OCI-M2 (cell line): Measurements from ENCODE around the gene NOC2L.

Experiments used
- DNase-seq: peaks from one replicate; lab custom pipeline; 2025; ENCODE audit not compliant: unreplicated experiment; lab: John Stamatoyannopoulos, UW

NOC2L gene

DNA sequence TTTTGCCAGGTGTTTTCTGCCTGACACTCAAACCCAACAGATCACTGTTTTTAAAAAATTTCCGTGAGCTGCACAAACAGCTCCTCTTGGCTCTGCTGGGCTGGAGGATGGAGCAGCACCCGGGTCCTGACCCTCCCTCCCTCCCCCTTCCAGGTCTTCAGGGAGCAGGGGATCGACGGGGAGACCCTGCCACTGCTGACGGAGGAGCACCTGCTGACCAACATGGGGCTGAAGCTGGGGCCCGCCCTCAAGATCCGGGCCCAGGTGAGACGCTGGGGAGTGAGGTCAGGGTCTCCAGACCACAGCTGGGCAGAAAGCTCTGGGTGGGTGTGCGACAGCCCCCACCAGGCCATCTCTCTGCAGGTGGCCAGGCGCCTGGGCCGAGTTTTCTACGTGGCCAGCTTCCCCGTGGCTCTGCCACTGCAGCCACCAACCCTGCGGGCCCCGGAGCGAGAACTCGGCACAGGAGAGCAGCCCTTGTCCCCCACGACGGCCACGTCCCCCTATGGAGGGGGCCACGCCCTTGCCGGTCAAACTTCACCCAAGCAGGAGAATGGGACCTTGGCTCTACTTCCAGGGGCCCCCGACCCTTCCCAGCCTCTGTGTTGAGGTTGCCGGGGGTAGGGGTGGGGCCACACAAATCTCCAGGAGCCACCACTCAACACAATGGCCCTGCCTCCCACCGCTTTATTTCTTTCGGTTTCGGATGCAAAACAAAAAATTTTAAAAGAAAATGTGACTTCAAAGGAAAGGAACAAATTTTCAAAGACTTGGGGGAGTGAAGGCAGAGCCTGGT, 15.3 kb downstream of the NOC2L start:
- DNase-seq: no peak

DNA sequence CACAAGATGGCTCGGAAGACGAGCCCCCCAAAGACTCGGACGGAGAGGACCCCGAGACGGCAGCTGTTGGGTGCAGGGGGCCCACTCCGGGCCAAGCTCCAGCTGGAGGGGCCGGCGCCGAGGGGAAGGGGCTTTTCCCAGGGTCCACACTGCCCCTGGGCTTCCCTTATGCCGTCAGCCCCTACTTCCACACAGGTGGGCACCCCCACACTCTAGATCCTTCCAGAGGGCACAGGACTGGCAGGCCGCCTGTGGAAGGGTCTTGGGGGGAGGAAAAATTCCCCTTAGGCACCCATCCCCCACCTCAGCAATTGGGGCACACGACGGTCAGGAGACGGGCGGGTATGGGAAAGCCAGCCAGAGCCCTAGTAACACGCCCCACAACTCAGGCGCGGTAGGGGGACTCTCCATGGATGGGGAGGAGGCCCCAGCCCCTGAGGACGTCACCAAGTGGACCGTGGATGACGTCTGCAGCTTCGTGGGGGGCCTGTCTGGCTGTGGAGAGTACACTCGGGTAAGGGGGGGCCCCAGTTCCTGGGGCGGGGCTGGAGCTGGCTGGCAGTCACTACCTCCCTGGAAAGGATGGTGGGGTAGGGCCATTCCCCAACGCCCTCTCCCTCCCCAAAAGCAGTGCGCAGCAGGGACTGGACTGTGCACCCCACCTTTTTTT, 16.1 kb downstream of the NOC2L start:
- no peak for DNase-seq

DNA sequence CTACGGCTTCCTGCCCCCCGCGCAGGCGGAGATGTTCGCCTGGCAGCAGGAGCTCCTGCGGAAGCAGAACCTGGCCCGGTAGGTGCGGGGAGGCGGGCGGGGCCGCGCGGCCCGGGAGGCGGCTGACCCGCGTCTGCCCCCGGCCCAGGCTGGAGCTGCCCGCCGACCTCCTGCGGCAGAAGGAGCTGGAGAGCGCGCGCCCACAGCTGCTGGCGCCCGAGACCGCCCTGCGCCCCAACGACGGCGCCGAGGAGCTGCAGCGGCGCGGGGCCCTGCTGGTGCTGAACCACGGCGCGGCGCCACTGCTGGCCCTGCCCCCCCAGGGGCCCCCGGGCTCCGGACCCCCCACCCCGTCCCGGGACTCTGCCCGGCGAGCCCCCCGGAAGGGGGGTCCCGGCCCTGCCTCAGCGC, 16.6 kb downstream of the NOC2L start:
- no peak for DNase-seq

DNA sequence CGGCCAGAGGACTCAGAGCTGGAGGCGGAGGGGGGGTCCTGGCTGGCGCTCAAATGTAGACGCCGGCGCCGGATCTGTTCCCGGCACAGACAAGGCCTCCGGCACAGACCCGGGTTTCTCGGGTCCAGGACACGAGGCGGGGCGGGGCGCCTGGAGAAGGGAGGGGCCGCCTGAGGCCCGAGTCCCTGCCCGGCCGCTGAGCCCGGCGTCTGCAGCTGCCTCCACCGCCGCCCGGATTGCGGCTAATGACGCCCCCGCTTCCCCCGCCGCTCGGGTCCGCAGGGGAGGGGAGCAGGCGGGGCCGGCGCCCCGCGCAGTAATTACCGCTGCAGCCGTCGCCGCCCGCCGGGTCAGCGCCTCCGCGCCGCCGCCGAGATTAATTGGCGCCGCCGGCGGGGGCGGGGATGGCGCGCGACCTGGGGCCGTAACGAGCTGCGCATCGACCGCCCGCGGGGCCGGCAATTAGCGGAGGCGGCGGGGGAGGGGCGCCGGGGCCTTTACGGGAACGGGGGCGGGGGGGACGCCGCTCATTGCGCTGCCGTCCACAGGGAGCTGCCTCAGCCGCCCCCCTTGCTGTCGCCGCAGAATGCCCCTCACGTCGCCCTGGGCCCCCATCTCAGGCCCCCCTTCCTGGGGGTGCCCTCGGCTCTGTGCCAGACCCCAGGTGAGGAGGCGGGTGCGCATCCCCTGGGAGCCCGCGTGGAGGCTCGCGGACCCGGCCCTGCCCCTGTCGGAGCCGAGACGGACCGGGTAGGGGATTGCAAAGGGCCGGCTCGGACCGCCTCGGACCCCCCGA, 17.3 kb downstream of the NOC2L start:
- DNase-seq: no peak

DNA sequence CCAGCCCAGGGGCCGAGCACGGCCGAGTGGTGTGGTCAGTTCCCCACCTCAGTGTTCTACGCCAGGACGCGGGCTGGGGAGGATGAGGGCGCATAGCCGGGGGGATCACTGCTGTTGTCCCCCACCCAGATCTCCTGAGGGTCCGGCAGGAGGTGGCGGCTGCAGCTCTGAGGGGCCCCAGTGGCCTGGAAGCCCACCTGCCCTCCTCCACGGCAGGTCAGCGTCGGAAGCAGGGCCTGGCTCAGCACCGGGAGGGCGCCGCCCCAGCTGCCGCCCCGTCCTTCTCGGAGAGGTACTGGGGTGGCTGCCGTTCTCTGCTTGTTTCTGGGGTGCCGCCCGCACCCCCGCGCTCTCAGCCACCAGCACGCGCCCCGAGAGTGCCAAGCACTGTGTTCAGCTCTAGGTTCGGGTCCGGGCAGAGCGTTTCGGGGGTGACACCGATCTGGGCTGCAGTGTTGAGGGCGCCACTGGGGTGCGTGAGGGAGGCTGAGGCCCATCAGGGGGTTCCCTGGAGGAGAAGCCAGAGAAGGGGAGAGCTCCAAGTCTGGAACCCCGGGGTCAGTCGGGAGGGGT, 18.0 kb downstream of the NOC2L start:
- DNase-seq: no peak

DNA sequence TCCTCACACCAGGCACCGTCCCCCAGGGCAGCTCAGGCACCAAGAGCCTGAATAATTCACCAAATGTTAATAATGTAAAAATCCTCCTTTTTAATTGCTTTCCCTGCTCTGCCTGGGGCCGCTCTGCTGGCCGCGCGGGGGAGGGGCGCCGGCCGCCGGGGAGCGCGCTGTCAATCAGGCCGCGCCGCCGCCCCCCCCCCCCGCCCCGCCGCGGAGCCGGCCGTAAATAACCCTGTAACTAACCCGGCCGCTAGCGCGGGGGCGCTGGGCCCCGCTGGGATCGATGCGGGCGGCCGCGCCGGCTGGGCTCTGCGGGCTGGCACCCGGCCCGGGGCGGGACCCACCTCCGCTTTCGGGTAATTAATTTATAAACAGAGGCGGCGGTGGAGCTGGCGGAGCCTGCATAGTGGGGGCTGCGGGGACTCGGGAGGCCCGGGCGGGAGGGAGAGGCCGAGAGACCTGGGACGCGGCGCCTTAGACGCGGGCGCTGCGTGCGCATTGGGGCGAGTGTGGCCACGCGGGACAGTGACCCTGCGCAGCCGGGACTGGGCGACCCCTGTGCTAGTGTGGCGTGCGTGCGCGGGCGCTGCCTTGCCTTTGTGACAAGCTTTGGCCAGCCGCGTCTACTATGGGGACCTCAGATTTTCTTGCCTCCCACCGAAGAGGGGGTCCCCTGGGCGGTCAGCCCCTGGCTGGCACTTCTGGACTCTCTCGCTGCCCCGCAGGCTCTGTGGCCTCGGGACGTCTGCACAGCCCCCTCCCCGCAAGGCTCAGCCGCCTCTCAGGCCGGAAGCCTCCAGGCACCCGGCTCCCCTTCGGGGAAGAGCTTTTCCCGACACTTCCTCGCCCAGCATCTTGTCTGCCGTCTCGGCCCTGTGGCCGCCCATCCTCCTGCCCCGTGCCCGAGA, 18.7 kb downstream of the NOC2L start:
- DNase-seq: no peak

DNA sequence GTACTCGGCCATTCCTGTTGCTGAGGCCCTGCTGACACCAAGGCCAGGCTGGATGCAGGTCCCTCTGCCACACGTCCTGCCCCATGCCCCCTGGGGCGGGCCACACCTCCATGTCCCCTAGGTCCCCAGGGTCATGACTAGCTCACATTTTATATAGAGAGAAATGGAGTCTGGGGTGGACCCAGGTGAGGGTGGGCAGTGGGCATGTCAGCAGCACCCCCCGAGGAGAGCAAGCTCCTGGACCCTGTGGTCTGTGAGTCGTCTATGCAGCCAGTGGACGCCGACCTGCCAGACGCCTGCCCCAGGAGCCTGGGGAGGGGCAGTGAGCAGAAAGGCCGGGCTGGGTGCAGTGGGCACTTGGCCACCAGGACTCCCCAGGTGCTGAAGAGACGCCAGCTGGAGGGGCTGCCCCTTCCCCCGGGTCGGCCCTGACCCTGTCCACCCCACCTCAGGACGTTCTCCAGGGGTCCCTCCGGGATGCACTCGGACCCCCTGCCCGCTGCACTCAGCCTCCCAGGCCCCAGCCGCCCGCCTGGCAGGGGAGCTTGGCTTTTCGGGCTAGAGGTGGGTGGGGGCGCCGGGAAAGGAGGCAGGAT, 19.4 kb downstream of the NOC2L start:
- DNase-seq: no peak

DNA sequence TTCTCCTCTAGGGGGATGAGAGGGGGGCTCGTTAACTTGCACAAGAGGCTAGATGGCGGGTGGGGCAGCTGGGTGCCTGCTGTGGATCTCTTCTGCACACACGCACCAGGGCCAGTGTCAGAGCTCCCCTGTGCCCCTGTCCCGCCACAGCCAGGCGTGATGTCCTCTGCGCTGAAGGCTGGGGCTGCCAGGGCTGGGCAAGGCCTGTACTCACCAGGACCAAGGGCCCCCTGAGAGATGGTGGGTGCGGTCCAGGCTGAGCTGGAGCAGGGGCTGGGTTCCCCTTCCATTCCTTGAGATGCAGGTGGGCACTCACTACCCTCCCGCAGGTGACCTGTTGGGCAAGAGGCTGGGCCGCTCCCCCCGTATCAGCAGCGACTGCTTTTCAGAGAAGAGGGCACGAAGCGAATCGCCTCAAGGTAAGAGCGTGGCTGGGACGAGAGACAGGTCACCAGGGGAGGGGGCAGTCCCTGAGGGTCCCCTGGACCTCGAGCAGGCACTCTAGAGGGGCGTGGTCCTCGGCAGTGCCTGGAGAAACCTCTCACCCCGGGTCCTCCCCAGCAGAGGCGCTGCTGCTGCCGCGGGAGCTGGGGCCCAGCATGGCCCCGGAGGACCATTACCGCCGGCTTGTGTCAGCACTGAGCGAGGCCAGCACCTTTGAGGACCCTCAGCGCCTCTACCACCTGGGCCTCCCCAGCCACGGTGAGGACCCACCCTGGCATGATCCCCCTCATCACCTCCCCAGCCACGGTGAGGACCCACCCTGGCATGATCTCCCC, 20.2 kb downstream of the NOC2L start:
- no peak for DNase-seq

DNA sequence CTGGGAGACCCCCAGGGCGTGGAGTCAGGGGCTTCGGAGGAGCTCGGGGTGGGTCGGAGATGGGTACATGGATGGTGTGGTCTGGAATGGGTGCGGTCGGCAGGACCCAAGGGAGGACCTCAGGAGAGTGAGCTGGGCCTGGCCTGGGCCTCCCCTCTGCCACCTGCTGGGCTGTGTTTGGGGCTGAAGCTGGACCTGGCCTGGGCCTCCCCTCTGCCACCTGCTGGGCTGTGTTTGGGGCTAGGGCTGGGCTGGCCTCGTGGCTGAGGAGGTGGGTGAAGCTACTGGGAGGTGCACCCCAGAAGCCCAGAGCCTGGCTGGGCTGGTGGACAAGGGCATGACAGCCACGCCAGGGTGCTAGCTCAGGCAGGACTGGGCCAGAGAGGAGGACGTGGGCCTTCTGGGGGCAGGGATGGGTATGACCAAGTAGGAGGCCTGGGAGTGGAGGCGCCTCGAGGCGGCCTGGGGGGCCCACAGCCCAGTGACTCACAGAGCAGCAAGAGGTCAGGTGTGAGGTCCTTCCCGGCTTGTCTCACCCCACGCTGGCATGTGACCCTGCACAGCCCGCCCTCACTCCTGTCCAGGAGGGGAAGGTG, 20.9 kb downstream of the NOC2L start:
- DNase-seq: no peak

DNA sequence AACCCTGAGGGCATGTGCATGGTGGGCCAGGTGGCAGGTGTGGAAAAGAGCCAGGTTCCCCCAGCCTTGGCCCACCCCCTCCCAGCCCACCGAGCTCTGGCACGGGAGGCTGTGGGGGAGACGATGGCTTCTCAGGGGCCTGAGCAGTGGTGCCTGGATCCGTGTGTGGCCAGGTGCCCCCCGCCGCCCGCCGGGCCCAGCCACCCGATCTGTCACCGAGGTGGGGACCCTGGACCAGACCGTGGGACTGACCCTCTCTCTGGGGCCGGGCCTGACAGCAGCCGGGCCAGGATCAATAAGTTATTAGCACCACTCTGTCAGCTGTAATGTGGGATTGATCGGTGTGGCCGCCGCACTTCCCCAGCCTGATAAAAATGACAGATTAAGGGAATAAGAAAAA, 21.5 kb downstream of the NOC2L start:
- no peak for DNase-seq

DNA sequence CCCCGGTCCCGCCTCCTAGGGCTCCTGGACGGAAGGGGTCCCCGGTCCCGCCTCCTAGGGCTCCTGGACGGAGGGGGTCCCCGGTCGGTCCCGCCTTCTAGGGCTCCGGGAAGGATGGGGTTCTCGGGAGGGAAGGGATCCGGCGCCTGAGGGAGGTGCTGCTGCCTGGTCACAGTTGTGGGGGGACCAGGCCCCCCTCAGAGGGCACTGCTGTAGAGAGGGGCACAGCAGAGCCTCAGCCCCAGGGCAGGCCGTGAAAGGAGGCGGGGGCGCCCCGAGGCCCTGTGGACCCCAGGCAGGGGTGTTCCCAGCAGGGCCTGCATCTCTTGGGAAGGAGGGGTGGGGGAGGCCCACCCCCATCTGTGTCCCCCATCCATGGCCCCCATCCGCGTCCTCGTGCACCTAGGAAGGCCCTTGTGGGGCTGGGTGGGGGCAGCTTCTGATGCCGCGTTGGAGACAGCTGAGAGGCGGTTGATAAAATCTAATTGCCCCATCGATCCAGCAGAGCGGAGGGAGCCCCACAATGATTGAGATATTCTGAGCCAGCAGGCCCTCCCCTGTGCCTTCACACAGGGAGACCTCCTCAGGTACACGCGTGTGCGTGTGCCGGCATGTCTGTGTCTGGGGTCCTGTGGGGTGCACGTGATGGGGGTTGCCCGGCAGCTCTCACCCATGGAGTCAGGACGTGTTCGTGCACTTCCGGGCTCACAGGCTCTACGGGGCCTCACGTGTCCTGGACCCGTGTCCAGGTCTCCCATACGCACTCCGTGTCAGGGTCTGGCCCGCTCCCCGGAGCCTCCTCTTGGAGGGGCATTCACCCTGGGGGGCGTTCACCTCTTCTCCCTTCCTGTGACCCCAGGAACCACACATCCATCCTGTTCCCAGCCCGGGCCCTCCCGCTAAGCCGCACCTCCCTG, 22.4 kb downstream of the NOC2L start:
- no peak for DNase-seq

DNA sequence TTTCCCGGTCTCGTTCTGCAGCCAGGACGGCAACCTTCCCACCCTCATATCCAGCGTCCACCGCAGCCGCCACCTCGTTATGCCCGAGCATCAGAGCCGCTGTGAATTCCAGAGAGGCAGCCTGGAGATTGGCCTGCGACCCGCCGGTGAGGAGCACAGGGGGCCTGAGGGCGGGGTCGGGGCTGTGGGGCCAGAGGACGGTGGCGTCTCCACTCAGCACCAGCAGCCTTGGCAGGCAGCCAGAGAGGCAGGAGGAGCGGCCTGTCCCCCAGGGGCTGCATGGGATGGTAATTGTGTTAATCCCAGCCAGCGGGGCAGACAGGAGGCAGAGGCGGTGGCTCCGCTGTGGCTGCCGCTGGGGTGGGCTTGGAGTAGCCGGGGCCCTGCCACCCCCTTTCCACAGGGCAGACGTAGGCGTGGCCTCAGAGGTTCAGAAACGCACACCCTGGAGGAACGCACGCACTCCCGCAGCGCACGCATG, 23.3 kb downstream of the NOC2L start:
- DNase-seq: no peak

DNA sequence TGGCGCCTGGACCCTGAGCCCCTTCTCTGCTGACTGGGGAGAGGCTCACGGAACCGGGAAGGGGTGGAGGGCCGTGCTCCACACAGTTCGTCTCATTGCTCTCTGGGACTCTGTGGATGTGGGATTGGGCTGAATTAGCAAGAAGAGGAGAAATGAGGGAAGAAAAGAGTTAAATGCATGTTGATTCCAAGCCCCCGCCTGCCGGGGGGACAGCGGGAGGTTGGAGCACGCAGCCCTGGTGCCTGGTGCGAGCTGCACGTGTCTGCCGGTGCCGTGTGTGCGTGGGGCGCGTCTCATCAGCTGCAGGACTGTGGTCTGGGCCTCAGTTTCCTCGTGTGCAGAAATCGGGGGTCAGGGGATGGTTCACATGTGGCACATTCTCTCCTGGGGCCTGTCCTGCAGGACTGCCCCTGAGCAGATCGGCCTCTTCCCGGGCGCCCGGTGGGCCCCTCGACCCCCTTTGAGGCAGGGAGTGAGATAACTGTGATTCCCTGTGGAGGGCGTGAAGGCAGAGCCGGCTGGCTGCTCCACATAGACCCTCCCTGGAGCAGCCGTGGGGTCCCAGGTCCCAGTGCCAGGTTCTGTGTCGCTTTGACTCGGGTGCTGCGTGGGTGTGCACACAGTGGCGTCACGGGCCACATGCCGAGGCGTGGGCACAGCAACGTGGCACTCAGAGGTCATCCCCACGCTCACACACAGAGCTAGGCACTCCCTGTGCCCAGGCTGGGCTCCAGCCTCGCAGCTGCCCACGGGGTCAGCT, 23.9 kb downstream of the NOC2L start:
- DNase-seq: no peak

DNA sequence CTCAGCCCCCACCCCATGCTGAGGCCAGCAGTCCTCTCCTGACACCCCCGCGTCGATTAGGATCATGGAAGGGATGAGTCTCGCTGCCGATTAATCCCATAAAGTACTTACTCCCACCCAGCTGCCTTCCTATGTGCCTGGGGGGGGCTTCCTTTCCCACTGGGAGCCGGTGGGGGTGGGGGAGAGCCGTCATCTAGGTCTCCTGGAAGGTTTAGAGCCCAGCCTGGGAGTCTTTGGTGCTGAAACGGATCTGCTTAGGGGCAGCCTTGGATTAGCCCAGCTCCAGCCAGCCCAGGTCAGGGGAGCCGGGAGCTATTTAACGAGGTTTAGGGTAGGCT, 25.5 kb downstream of the NOC2L start:
- DNase-seq: no peak

DNA sequence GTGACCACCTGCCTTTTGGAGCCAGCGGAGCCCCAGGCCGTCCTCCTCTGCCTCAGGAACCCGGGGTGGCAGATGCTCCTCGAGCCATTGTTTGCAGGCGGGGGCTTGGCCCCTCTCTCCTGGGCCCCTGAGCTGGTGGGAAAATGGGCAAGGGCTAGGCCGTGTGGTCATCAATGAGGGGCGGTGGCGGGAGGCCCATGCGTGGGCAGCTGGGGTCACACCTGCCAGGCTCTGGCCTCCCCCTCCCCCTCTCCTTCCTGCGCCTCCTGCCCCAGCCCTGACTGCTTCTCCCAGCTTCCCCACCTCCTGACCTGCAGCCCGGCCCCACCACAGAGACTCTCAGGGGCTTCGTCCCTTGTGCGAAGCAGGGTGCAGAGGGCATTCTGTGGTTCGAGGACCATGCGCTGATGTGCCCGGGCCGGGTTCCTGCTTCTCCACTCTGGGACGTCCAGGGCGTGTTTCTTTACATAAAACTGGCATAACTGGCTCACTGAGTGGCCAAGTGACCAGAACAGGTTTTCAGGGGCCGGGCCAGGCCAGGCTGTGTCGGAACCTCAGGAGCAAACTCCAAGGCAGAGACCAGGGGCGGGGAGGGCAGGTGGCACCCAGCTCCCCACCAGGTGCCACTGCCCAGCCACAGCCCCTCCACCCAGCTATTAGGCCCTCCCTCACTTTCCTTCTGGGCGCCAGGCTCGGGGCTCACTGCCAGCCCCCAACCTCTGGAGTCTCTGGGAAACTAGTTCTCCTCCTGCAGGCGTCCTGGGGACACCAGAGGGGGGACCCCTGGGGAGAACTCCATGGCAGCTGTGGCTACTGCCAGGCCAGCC, 26.1 kb downstream of the NOC2L start:
- DNase-seq: no peak

DNA sequence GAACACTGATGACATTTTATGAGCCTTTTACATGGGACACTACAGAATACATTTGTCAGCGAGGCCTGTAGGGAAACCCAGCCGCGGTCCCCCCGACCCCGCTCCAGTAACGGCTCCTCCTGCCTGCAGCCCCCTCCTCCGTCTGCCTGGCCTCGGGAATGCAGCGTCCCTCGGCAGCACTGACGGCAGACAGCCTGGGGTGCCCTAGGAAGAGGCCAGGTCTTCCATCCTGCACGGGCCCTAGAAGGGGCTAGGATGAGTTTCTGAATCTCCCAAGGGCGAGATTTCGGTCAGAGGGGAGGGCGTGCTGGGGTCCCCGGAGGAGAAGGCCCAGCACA, 26.9 kb downstream of the NOC2L start:
- no peak for DNase-seq
